ENCODE results near the gene MIEN1. TPM values are rescaled to one million over a fixed set of nuclear protein-coding genes. Genes with fewer than 3 reads are reported as not detected.
"Not testable (repeated sequence)": the region's sequence is repeated elsewhere in the genome, so short reads cannot be mapped to it uniquely, and the experiment has no call there.

The MIEN1 gene
- total RNA-seq: 12.6 TPM

DNA sequence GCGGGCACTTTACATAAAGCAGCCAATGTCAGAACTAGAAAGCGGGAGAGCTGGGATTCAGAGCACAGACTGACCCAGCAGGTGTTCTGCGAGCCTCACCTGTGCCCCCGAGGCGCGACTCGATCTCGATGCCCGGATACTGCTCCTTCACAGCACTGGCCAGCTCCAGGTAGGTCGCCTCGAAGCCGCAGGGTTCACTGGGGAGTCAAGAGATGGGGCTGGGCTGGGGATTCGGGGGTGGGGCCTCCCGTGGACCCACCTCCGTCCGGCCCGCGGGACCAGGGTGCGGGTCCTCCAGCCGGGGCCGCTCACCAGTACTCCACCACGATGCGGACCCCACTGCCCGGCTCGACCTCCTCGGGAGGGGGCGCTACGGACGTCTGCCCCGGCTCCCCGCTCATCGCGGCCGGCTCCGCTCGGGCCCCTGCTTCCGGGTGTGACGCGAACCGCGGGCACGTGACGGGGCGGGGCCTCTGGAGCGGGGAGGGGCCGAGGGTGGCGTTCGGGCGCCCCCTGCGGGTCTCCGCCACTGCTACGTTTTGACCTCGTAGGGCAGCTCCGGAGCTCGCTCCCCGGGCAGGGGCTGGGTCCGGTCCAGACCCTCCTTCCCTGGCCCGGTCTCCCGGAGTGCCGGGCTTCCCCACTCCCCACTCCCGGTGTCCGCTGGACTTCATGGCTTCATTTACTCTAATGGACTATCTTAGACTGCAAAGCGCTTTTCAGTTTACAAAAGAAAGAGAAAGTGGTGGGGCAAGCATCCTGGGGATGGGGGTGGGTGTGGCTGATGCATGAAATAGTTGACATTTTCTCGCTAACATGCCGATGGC lies at the start of gene MIEN1:
TSS of gene MIEN1 (minus strand) at position 438 of the 827 bp plus-strand sequence. CDS start at position 401, 37 bp downstream.
- FAIRE-seq: no peak
- DNase-seq (ENCODE audit: low spot score in 2 of 2): peak; percentile 98 to 100

DNA sequence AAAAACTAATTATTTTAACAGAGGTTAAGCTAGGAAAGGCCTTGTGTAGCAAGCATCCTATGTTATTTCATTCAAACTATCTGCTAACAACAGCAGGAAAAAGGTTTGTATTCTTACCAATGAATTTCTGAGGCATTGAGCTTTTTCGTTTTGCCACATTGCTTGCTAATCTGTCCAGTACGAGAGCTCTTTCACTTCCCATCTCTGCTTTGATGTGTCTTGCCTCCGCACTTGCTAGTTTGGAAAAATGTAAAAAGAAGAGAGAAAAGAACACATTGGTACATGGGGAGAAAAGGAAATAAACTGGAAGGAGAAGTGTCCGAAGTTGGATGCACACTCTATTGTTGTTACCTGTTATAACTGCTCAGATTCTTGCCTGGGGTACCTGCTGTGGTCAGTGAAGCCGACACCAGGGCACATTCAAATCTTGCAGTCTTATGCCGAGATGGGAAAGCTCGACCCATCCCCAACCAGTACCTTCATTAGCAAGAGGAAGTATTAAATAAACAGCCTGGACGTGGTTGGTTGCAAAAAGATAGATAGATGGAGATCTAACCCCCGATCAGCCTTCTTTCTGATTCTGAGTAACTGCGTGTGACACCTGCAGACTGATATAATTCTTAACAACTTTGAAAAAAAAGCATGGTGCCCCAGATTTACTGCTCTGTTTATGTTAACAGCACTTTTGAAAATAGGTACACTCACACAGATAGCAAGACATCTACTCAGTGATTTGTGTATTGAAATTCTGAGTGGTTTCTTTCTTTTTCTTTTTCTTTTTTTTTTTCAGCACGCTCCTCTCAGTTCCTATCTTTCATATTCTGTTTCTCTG lies 47.4 kb upstream of the MIEN1 start:
- DNase-seq (ENCODE audit: low spot score in 2 of 2) (no peak), FAIRE-seq (no peak)

DNA sequence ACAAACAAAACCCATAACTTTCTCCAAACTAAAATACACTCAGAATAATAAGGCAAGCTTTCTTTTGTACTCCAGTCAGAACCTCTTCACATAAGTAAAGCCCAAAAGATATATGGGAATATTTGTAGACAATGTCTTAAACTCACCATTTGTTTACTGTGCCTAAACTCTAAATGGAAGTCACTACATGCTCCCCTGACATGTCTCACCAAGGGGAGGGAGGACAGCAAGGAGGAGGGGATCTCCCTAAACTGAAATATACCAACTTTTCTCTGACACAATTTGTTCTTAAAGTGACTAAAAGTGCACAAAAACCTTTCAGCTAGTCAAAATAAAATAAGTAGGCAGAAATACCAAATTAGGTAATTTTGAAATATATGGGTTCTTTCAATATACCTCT lies 45.9 kb upstream of the MIEN1 start:
- FAIRE-seq (no peak), DNase-seq (ENCODE audit: low spot score in 2 of 2) (no peak)

GRCh38 chr17:39775031-39775430 lies 44.7 kb upstream of the MIEN1 start:
- no peak for FAIRE-seq
- no peak for DNase-seq (ENCODE audit: low spot score in 2 of 2)

DNA sequence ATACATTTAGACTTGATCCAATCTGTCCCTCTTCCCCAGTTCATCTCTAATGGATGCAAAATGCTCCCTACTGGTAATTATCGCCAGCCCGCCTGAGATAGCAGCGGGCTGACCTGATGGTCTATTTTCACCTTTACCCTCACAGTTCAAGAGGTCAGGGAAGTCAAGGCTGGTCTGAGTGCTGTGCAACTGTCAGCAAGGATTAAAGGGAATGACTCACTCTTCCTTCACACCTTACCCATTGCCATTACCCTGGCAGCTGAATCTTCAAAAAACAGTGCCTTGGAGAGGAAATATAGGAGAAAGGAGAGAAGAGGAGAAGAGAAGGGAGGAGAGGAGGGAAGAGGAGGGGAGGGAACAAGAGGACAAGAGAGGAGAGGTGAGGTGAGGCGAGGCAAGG lies 43.7 kb upstream of the MIEN1 start:
- DNase-seq (ENCODE audit: low spot score in 2 of 2) (no peak), FAIRE-seq (no peak)

DNA sequence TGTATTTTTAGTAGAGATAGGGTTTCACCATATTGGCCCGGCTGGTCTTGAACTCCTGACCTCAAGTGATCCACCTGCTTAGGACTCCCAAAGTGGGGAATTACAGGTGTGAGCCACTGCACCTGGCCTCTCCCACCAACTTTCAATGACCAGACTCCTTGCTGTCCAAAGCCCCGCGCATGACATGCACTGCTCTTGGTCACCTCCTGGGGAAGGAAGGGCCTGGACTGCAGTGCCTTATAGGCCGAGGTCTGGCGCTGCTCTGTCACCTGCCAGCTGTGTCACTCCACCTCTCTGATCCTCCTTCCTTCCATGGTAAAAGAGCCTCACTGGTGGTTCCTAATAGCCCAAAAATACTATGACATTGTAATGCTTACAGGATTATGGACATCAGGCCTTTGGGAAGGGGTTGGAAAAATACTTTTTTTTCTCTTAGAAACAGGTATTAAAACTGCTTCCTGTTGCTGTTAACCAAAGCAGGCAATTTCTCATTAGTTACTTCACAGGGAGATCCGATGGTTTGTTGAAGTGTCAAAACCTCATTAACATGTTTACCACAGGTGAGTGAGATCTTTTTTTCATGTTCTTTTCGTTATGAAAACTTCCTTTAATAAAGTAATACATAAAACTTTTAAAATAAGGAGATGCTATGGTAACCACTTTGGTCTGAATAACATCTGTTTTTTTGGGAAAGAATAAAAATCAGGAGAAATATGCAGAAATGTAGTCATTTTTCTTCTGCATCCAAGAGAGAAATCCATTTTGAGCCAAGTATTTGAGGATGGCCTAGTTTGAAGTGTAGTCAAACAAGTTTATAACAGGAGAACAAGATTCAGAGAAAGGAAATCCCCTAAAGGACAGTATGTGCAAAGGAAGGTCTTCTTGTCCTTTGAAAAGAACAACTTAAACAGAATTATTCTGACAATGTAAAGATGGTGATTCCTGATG lies 42.9 kb upstream of the MIEN1 start:
- DNase-seq (ENCODE audit: low spot score in 2 of 2) (no peak), FAIRE-seq (no peak)

- no peak for DNase-seq (ENCODE audit: low spot score in 2 of 2)
- FAIRE-seq: no peak
Observed at GRCh38 chr17:39772415-39772814, 42.1 kb upstream of the MIEN1 start.

DNA sequence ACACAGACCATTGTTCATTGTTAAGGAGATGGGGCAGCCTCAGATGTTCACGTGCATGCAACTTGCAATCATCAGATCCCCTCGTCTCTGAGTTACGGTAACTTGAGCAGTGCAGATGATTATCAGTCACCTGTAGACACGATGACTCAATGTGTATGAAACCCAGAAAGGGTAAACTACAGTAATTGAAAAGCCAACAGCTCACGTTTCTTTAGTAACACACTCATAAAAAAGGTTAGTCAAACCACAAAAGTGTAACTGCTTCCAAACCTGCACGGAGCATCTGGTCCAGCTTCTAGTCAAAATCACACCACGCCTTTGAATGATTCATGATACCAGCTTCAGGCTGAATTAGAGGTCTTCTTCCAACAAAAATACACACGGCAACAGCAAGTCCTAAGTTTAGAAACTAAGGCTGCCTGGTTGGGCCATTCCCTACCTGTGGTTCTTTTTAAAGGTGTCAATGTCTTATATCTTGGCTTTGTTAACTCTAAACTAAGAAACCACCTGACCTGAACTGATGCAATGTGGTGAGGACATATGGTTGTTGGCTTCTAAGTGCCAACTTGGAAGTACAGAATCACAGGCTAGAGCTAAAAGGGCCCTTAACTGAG lies 39.7 kb upstream of the MIEN1 start:
- no peak for FAIRE-seq
- DNase-seq (ENCODE audit: low spot score in 2 of 2): no peak

DNA sequence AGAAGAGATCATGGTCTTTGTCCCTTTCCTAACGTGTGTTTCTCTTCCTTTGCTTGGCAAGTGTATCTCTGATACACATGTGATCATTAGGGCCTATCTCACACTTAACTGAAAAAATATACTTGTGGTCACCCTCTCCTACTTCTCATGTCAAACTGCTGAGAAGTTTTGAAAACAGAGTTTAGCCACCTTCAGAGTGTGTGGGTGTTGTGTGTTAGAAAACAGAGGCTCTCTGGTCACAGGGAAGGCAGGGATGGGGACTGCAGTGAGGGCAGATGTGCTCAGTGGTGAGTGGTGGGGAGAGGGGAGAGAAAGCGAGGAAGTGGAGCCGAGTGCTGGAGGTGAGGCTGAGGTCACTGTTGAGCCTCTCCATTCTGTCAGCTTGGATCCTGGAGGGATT lies 36.8 kb upstream of the MIEN1 start:
- DNase-seq (ENCODE audit: low spot score in 2 of 2) (no peak), FAIRE-seq (no peak)

DNA sequence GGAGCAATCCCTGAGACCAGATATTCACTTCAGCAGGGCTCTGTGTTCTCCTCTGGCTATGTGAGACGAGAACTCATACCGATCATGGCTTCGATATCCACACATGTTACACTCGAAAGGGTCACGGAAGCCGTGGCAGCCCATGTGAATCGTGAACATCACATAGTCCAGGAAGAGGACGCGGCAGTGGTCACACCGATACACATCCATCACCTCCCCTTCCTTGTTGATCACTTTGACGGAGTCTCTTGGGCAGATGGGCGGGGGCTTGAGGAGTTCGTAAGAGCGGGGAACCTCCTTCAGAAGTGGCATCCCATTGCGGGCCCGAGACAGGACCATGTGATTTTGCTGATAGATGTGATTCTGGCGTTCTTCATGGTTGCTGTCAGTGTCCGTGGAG lies 35.4 kb upstream of the MIEN1 start:
- no peak for DNase-seq (ENCODE audit: low spot score in 2 of 2)
- FAIRE-seq: no peak

DNA sequence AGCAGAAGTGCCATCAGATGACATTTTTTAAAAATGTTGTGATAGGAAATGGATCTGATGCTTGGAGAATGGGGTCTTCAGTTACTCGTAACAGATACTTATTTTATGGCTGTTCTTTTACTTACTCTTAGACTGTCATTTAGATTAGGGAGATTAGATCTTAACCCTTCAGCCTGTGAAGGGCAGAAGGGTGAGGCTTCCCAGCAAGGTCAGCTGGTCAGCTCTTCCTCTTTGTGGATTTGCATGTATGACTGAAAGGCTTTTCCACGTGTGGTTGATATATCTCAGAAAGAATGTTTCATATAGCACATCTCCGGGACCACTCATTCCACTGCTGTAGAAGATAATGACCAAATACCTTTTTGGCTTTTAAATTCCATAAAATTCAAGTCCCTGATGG lies 34.8 kb upstream of the MIEN1 start:
- DNase-seq (ENCODE audit: low spot score in 2 of 2): no peak
- FAIRE-seq: no peak

- FAIRE-seq; DNase-seq (ENCODE audit: low spot score in 2 of 2): not testable (repeated sequence)
Observed at GRCh38 chr17:39764171-39764570, 33.8 kb upstream of the MIEN1 start.

GRCh38 chr17:39763051-39763820 lies 32.9 kb upstream of the MIEN1 start:
- no peak for DNase-seq (ENCODE audit: low spot score in 2 of 2)
- no peak for FAIRE-seq

DNA sequence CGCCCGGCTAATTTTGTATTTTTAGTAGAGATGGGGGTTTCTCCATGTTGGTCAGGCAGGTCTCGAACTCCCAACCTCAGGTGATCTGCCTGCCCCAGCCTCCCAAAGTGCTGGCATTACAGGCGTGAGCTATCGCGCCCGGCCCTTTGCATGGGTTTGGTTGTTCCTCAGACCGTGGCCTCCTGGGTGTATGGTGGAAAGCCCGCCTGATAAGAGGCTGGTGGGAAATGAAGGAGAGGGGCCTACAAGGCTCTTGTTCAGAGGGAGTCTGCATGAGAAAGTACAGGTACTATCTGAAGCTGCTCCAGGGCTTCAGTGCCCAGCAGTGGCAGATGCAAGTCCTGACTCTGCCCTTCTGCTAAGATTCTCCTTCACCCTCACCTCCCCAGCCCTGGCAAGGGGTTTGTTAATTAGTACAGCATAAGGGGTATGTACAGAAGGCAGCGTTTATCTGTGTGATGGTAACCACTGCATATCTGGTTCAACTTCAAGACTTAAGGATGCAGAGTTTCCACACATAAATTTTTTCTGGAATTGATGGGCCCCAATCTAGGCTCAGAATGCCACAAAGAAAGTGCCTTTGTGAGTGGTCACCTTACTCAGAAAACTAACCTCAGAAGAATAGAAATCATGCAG lies 31.6 kb upstream of the MIEN1 start:
- no peak for FAIRE-seq
- DNase-seq (ENCODE audit: low spot score in 2 of 2): no peak

DNA sequence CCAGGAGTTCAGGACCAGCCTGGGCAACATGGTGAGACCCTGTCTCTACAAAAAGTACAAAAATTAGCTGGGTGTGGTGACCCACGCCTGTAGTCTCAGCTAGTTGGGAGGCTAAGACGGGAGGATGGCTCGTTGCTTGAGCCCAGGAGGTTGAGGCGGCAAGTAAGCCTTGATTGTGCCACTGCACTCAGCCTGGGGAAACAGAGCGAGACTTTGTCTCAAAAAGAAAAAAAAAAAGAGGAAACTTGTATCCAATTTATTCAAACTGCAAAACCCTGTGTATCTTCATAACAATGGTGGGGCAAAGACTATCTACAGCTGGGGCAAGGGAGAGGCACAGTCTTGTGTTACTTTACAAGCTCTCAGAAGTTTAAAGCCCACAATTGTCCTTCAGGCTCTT lies 28.9 kb upstream of the MIEN1 start:
- DNase-seq (ENCODE audit: low spot score in 2 of 2): no peak
- FAIRE-seq: no peak

DNA sequence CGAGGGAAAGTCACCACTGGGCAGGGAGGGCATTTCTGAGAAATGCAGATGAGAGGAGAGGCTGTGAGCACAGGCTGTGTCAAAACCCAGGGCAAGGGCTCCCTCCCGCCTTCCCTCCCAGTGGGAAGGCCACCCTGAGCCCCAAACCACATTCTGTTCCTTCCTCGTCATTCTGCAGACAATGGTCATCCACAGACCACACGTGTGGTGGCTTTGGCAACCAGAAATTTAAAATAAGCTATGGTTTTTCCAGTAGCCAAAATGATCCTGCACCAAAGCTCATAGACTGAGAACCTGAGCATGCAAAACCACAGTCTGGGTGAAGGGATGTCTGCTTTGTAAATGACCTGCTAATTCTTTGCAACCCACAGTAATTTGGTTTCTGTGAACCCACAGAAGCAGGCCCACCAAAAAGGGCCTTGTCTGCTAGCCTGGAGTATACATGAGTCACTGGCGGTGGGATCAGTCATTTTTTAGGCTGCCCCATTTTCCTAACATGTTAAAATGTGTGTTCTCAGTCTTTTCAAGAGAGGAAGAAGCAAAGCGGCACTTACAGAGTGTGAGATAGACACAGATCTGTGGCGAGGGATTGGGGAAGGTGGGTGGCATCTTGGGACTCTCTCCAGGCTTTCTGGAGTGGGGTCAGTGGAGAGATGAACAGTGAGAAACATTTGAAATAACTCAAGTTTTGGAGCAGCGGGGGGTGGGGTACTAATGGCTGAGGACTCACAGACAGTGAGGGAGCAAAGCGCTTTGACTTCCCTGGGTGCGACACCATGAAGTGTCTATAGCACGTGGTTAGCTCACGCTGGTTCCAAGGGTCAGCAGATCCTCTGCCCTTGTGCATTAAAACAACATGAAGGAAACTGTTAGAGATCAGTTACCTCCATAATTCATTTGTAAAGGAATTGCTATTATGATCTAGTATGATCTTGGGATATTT lies 27.9 kb upstream of the MIEN1 start:
- FAIRE-seq (no peak), DNase-seq (ENCODE audit: low spot score in 2 of 2) (no peak)

DNA sequence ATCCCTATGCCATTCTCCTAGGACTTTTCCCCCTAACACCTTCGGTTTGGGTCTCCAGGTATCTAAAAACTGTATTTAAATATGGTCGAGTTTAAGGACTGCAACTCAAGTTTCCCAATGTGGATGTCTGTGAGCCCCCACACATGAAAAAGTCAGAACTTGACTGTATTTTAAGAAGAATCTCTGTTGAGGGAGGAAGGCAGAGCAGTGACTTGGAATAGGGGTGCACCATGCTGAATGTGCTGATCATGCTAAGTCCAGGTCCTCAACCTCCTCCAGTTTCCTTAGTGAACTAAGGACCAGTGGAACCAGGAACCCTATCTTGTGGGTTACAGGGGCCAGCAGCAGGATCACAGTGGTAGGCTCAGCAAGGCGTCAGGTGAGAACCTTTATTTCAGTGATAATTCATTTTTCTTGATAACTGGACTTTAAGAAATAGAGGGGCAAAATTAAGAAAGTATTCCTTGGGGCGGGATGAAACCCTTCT lies 26.9 kb upstream of the MIEN1 start:
- DNase-seq (ENCODE audit: low spot score in 2 of 2) (no peak), FAIRE-seq (no peak)

Measured in frontal cortex (tissue), 4 donors.